Measurements from ENCODE around the gene MFN2.
A peak's percentile ranks its signal among the peaks of the same experiment; 100 is the strongest.

- TF ChIP-seq, protein P1, sequence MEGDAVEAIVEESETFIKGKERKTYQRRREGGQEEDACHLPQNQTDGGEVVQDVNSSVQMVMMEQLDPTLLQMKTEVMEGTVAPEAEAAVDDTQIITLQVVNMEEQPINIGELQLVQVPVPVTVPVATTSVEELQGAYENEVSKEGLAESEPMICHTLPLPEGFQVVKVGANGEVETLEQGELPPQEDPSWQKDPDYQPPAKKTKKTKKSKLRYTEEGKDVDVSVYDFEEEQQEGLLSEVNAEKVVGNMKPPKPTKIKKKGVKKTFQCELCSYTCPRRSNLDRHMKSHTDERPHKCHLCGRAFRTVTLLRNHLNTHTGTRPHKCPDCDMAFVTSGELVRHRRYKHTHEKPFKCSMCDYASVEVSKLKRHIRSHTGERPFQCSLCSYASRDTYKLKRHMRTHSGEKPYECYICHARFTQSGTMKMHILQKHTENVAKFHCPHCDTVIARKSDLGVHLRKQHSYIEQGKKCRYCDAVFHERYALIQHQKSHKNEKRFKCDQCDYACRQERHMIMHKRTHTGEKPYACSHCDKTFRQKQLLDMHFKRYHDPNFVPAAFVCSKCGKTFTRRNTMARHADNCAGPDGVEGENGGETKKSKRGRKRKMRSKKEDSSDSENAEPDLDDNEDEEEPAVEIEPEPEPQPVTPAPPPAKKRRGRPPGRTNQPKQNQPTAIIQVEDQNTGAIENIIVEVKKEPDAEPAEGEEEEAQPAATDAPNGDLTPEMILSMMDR (IDR thresholded peaks at IDR 0.05; ENCODE audit: low read length) = peak; percentile 15; the same call in 1 of the 2 replicates
- TF ChIP-seq EZH2 (IDR thresholded peaks at IDR 0.05; ENCODE audit: borderline replicate concordance, low read length) = no peak
These were observed 72.9 kb downstream of the MFN2 start for GRCh38 chr1:12052997-12053686.

All from OCI-LY1 (cell line).